Upper lobe of right lung (tissue), 1 donor: ENCODE measurements around the gene NT5C2. TPM values are rescaled to one million over a fixed set of nuclear protein-coding genes. Genes with fewer than 3 reads are reported as not detected.
"Not testable (repeated sequence)": the region's sequence is repeated elsewhere in the genome, so short reads cannot be mapped to it uniquely, and the experiment has no call there.

ENCODE experiments used
- ATAC-seq: fragments of 200-7000 bp; cut with Tn5 transposase; one replicate; pipeline ENCODE4 v1.9.1; 2020; ENCODE audit warnings: mild to moderate bottlenecking, moderate library complexity
- DNase-seq: peaks from one replicate; pipeline ENCODE4 v3.0.0-alpha.2; 2020
- H3K27ac ChIP-seq: fragments of 200-600 bp; one replicate; pipeline ENCODE4 v1.8.0; 2022
- H3K27me3 ChIP-seq: fragments of 200-600 bp; one replicate; pipeline ENCODE4 v1.8.0; 2022; ENCODE audit warnings: mild to moderate bottlenecking
- H3K36me3 ChIP-seq: fragments of 200-600 bp; one replicate; pipeline ENCODE4 v1.8.0; 2022
- H3K4me1 ChIP-seq: fragments of 200-600 bp; one replicate; pipeline ENCODE4 v1.8.0; 2022
- H3K4me3 ChIP-seq: fragments of 200-600 bp; one replicate; pipeline ENCODE4 v1.8.0; 2022; ENCODE audit warnings: mild to moderate bottlenecking
- H3K9me3 ChIP-seq: fragments of 200-600 bp; one replicate; pipeline ENCODE4 v1.8.0; 2022
- intact Hi-C: fragments of 100-400 bp; cut with DNase I; formaldehyde crosslinking; loops from one replicate; pipeline ENCODE4 v1.11.0; 2022
- total RNA-seq: library from RNA; stranded (reverse); fragmentation: NEBNext Ultra II Directional; extraction: Animal tissue kit (Norgen Biotek cat#: 25700); gene quantifications from one replicate; pipeline ENCODE4 v1.2.1, GENCODE V29; 2021
- TF ChIP-seq, protein P1 (sequence below): fragments of 200-600 bp; IDR thresholded peaks from one replicate; pipeline ENCODE4 v1.8.0; 2022; ENCODE audit warnings: antibody characterized with exemption
- donor health status: DM: no; HTN: yes; CAD: no; lungs with severe emphysema.

NT5C2 gene
- total RNA-seq, 1 donor from 2014 or later: 92.7 TPM

DNA sequence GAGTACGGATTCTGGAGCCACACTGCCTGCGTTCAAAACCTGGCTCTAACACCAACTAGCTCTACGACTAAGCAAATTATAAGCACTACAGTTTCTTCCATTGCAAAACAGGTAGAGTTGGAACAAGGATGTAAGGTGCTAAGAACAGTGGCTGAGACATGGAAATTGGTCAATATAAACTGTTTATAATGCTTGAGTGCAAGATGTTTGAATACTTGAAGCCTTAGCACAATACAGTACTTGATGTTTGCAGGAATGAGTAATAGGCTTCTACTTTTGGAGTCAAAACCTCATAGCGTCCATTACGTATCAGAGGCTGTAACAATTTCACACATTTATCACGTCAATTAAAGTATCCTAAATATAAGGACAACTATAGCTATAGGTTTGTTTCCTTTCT lies 6.9 kb downstream of the NT5C2 start:
- TF ChIP-seq, protein P1, sequence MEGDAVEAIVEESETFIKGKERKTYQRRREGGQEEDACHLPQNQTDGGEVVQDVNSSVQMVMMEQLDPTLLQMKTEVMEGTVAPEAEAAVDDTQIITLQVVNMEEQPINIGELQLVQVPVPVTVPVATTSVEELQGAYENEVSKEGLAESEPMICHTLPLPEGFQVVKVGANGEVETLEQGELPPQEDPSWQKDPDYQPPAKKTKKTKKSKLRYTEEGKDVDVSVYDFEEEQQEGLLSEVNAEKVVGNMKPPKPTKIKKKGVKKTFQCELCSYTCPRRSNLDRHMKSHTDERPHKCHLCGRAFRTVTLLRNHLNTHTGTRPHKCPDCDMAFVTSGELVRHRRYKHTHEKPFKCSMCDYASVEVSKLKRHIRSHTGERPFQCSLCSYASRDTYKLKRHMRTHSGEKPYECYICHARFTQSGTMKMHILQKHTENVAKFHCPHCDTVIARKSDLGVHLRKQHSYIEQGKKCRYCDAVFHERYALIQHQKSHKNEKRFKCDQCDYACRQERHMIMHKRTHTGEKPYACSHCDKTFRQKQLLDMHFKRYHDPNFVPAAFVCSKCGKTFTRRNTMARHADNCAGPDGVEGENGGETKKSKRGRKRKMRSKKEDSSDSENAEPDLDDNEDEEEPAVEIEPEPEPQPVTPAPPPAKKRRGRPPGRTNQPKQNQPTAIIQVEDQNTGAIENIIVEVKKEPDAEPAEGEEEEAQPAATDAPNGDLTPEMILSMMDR: no peak
- H3K36me3 ChIP-seq: peaks cover 12% of the 10 kb centered on the region
- DNase-seq (no peak), ATAC-seq (peak; percentile 67)
- H3K4me3 ChIP-seq: no peak overlapping the region
- H3K27ac ChIP-seq: peak overlapping the region; percentile 26
- H3K9me3 ChIP-seq: no peaks in the 10 kb centered on the region
- H3K4me1 ChIP-seq: peaks cover 79% of the 10 kb centered on the region
- intact Hi-C loops: no loop called here
- H3K27me3 ChIP-seq: no peaks in the 10 kb centered on the region

DNA sequence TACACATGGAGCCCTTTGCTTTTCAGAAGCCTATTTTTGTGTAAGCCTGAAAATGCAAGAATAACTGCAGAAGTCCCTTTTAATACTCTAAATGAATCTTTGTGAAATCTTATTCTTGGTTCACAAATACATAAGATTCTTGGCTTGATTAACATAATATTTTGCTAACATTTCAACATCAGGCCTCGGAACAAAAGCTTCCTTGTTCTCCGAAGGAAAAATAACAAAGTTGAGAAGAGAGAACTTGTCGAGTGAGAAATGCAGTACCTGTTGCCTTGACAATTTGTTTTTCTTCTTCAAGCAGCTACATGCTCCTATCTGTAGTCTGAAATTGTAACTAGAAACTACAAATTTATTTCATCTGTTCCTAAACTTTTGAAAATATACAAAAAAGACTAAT lies 8.5 kb downstream of the NT5C2 start:
- intact Hi-C loops: no loop called here
- DNase-seq (no peak), ATAC-seq (peak; percentile 43)
- TF ChIP-seq, protein P1: no peak
- H3K27ac ChIP-seq: peak overlapping the region; percentile 5
- no peaks in the 10 kb centered on the region for H3K27me3 ChIP-seq
- peaks cover 72% of the 10 kb centered on the region for H3K4me1 ChIP-seq
- peaks cover 27% of the 10 kb centered on the region for H3K36me3 ChIP-seq
- H3K4me3 ChIP-seq: no peak overlapping the region
- H3K9me3 ChIP-seq: no peaks in the 10 kb centered on the region

DNA sequence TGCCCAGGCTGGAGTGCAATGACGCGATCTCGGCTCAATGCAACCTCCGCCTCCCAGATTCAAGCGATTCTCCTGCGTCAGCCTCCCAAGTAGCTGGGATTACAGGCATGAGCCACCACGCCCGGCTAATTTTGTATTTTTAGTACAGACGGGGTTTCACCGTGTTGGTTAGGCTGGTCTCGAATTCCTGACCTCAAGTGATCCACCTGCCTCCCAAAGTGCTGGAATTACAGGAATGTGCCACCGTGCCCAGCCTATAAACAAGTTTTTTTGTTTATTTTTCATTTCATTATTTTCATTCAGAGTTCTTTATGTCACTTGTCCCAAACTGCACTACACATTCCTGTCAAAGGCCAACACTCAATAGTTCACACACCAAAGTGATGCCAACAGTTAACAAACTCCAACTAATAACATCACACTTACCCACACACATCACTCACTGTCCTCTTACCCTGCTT lies 9.1 kb downstream of the NT5C2 start:
- H3K9me3 ChIP-seq, H3K4me3 ChIP-seq, intact Hi-C loops, DNase-seq, H3K27me3 ChIP-seq: not testable (repeated sequence)
- H3K4me1 ChIP-seq: peaks cover 72% of the 10 kb centered on the region
- ATAC-seq: peak; percentile 62
- peak overlapping the region; percentile 56 for H3K27ac ChIP-seq
- H3K36me3 ChIP-seq: peaks cover 33% of the 10 kb centered on the region

DNA sequence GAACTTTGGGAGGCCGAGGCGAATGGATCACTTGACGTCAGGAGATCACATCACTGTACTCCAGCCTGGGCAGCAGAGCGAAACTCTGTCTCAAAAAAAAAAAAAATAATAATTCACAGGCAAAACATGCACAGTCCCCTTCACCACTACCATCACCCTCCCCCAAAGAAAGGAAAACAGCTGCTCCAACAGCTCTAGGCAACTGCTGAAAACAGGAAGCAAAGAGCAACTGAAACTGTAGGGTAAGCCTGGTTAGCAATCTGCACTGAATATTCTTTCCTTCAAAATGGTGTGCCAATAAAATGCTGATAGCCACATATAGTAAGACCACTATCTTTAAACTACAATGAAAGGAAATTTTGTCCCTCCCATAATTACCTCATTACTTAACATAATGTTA lies 11.8 kb downstream of the NT5C2 start:
- DNase-seq: no peak

DNA sequence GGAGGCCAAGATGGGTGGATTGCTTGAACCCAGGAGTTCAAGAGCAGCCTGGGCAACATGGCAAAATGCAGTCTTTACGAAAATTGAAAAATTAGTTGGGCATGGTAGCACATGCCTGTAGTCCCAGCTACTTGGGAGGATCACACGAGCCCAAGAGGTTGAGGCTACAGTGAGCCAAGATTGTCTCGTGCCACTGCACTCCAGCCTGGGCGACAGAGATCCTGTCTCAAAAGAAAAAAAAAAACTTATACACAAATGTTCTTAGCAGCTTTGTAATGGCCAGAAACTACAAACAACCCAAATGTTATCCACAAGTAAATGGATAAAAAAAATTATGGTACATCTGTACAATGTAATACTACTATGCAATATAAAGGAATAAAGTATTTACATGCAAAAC lies 12.6 kb downstream of the NT5C2 start:
- intact Hi-C loops: no loop called here
- TF ChIP-seq, protein P1: no peak
- DNase-seq: no peak
- Histone ChIP-seq H3K27ac (no peak overlapping the region), H3K9me3 (no peaks in the 10 kb centered on the region), H3K4me3 (no peak overlapping the region), H3K27me3 (no peaks in the 10 kb centered on the region), H3K36me3 (peaks cover 36% of the 10 kb centered on the region), H3K4me1 (peaks cover 46% of the 10 kb centered on the region)
- no peak for ATAC-seq

More for the DNA sequence above, 11.8 kb downstream of the NT5C2 start:
- peak; percentile 63 for ATAC-seq
- peaks cover 36% of the 10 kb centered on the region for H3K36me3 ChIP-seq
- H3K4me3 ChIP-seq: no peak overlapping the region
- no peaks in the 10 kb centered on the region for H3K27me3 ChIP-seq
- TF ChIP-seq, protein P1: no peak
- no peaks in the 10 kb centered on the region for H3K9me3 ChIP-seq
- peaks cover 54% of the 10 kb centered on the region for H3K4me1 ChIP-seq
- H3K27ac ChIP-seq: no peak overlapping the region
- intact Hi-C loops: no loop called here

DNA sequence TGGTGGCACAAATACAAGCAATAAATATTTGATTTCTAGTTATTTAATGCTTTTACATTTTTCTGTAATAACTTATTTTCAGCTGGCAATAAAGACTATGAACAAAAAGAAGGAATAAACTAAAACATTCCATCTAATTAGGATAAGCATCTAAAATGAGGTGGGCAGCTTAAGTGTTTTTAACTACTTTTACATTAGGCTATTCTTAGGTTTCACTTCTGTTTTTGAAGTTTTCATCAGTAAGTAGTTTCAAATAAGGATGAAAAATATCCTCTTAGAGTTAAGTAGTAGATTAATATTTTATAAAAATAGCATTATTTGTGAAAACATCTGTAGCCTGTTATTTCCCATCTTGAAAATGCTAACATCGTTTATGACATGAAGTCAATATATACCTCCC lies 15.9 kb downstream of the NT5C2 start:
- DNase-seq (no peak), ATAC-seq (no peak)
- Histone ChIP-seq H3K4me1 (peaks cover 15% of the 10 kb centered on the region), H3K4me3 (no peak overlapping the region), H3K36me3 (peaks cover 63% of the 10 kb centered on the region), H3K9me3 (no peaks in the 10 kb centered on the region), H3K27ac (no peak overlapping the region), H3K27me3 (no peaks in the 10 kb centered on the region)
- intact Hi-C loops: no loop called here
- TF ChIP-seq, protein P1: no peak
